ENCODE measurements around the gene ACTRT3.

Gene ACTRT3

DNA sequence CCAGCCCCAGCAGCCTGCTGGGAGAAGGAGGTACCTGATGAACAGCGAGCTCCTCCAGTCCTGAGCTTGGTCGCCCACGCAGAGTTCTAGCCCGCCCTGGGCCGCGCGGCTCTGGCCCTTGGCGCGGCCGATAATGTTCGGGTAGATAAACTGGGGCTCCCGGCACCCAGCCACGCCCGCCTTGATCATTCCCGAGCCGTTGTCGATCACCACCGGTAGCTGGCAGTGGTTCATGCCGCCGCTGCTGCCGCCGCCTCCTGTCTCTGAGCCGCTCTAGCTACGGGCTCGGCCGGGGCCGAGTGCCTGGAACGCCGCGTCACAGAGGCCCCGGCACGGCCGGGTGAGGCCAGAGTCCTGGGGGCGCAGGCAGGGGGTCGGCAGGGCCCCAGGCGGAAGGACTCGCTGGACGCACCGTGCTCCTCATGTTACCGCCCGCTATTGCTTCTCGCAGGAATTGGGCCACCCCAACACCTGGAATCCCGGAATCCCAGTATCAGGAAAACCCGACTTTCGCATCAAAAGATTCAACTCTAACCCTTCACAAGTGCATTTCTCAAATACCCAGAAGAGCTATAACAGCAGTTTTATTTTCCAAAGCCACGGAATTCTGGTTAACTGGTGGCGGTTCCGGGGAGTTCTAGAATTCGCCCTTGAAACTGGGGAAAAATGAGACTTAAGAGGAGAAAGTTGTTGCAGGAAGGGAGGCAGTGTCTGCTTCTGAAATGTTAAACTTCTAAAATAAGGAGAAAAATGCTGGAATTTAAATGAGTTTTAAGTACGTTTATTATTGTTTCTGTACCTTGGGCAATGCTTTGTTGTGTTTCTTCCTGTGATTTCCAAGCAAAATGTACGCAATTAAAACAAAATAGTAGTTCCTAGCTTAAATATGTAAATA lies at the start of gene ACTRT3:
TSS of gene ACTRT3 (minus strand) at position 275 of the 895 bp plus-strand sequence. CDS start at position 234, 41 bp downstream.
- Histone ChIP-seq H3K27ac (ENCODE audit: low read depth, low read length) (peak within 1 kb of the TSS; percentile 75), H3K4me1 (ENCODE audit: control insufficient read depth, insufficient read depth, low read length) (peaks cover 8% of the 10 kb centered on the region; the same call in 1 of the 2 replicates), H3K9ac (ENCODE audit: low read depth, low read length) (peak within 1 kb of the TSS; percentile 61), H3K27me3 (ENCODE audit: control insufficient read depth, insufficient read depth, low read length) (no peaks in the 10 kb centered on the region), H3K36me3 (ENCODE audit: control insufficient read depth, insufficient read depth, low read length) (peaks cover 10% of the 10 kb centered on the region; the same call in 1 of the 2 replicates), H3K4me3 (ENCODE audit: low read depth, low read length) (peak within 1 kb of the TSS; percentile 91), H3K9me3 (ENCODE audit: control insufficient read depth, insufficient read depth, low read length) (no peaks in the 10 kb centered on the region)

DNA sequence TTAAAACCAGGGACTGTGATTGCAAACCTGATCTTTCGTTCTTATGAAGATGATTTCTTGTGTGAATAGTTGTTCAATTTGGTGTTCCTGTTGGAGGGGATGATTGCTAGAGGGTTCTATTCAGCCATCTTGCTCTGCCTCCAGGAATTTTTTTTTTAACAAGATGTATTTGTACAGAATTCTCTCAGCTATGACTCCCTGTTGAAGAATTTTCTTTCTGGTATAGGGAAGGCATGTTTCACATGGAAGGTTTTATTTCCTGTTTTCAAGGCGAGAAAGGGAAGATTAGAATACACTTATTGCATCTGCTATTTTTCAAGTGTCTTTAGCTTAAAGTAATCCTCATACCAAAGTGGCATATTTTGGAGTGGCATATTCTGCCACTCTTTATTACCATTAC lies 49.0 kb upstream of the ACTRT3 start:
- Histone ChIP-seq H3K9me3 (ENCODE audit: control insufficient read depth, insufficient read depth, low read length) (peaks cover 4% of the 10 kb centered on the region; the same call in 1 of the 2 replicates), H3K4me3 (ENCODE audit: low read depth, low read length) (no peak overlapping the region), H3K27ac (ENCODE audit: low read depth, low read length) (no peak overlapping the region), H3K27me3 (ENCODE audit: control insufficient read depth, insufficient read depth, low read length) (peaks cover 11% of the 10 kb centered on the region), H3K9ac (ENCODE audit: low read depth, low read length) (no peak overlapping the region), H3K4me1 (ENCODE audit: control insufficient read depth, insufficient read depth, low read length) (peaks cover 3% of the 10 kb centered on the region; the same call in 1 of the 2 replicates), H3K36me3 (ENCODE audit: control insufficient read depth, insufficient read depth, low read length) (no peaks in the 10 kb centered on the region)

DNA sequence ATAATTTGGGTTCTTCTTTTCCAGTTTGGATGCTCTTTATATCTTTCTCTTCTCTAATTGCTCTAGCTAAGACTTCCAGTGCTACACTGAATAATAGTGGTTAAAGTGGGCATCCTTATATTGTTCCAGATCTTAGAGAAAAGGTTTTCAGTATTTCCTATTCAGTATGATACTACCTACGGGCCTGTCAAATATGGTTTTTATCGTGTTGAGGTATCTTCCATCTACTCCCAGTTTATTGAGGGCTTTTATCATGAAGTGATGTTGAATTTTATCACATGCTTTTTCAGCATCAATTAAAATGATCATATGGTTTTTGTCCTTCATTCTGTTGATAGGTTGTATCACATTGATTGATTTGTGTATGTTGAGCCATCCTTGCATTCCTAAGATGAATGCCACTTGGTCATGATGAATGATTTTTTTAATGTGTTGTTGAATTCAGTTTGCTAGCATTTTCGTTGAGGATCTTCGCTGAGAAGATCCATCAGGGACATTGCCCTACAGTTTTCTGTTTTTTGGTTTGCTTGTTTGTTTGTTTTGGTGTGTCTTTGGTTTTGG lies 46.3 kb upstream of the ACTRT3 start:
- no peak overlapping the region for H3K9ac ChIP-seq (ENCODE audit: low read depth, low read length)
- no peak overlapping the region for H3K4me3 ChIP-seq (ENCODE audit: low read depth, low read length)
- peaks cover 13% of the 10 kb centered on the region for H3K4me1 ChIP-seq (ENCODE audit: control insufficient read depth, insufficient read depth, low read length)
- no peaks in the 10 kb centered on the region for H3K36me3 ChIP-seq (ENCODE audit: control insufficient read depth, insufficient read depth, low read length)
- H3K27me3 ChIP-seq (ENCODE audit: control insufficient read depth, insufficient read depth, low read length): peaks cover 14% of the 10 kb centered on the region
- H3K9me3 ChIP-seq (ENCODE audit: control insufficient read depth, insufficient read depth, low read length): peaks cover 4% of the 10 kb centered on the region; the same call in 1 of the 2 replicates
- no peak overlapping the region for H3K27ac ChIP-seq (ENCODE audit: low read depth, low read length)

DNA sequence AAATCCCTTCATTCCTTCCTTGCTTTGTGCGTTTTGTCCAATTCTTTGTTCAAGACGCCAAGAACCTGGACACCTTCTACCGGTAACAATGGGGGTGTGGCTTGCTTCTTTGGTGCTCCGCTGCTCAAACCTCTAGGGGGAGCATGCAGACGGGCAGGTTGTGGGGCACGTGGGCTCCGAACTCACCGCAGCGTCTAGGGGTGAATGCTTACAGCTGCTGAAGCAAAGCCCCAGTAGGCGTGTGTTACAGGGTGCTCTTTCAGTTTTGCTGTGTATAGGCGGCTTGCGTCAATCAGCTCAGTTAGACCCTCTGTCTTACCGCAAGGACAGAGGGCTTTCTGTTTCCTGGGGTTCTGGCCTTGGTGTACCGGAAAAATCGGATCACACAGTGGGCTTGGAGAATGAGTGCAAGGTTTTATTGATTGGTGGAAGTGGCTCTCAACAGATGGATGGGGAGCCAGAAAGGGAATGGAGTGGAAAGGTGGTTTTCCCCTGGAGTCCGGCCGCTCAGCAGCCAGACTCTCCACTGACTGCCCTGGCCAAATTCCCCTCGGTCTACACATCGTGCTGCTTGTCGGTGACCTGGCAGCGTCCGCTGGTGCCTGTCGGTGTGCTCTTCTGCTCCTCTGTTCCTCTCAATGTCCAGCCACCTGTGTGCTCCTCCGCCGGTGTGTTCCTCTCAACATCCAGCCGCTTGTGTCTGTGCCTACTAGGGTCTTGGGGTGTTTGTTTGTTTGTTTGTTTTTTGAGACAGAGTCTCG lies 44.6 kb upstream of the ACTRT3 start:
- Histone ChIP-seq H3K36me3 (ENCODE audit: control insufficient read depth, insufficient read depth, low read length) (no peaks in the 10 kb centered on the region), H3K9me3 (ENCODE audit: control insufficient read depth, insufficient read depth, low read length) (peaks cover 4% of the 10 kb centered on the region; the same call in 1 of the 2 replicates), H3K4me1 (ENCODE audit: control insufficient read depth, insufficient read depth, low read length) (peaks cover 13% of the 10 kb centered on the region), H3K27me3 (ENCODE audit: control insufficient read depth, insufficient read depth, low read length) (peaks cover 14% of the 10 kb centered on the region), H3K9ac (ENCODE audit: low read depth, low read length) (no peak overlapping the region), H3K4me3 (ENCODE audit: low read depth, low read length) (no peak overlapping the region), H3K27ac (ENCODE audit: low read depth, low read length) (no peak overlapping the region)

DNA sequence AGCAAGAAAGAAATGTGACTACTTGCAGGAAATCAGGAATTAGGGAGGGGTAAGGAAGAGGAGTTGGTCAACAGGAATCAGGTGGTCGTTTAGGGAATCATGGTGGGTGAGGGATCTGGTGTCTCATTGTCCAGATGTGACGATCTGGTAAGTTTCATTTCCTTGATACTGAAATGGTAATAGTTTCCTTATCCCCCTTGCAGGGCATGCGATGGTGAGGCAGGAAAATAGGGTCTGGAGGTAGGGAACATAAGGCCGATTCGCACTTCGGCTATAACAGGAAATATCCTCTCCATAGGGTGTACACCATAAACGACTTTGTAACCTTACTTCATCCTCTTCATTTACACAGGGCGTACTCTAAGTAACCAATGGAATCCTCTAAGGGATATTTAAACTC lies 43.9 kb upstream of the ACTRT3 start:
- H3K9me3 ChIP-seq (ENCODE audit: control insufficient read depth, insufficient read depth, low read length): peaks cover 4% of the 10 kb centered on the region; the same call in 1 of the 2 replicates
- no peaks in the 10 kb centered on the region for H3K36me3 ChIP-seq (ENCODE audit: control insufficient read depth, insufficient read depth, low read length)
- no peak overlapping the region for H3K9ac ChIP-seq (ENCODE audit: low read depth, low read length)
- H3K4me3 ChIP-seq (ENCODE audit: low read depth, low read length): peak overlapping the region; percentile 70
- peaks cover 14% of the 10 kb centered on the region for H3K27me3 ChIP-seq (ENCODE audit: control insufficient read depth, insufficient read depth, low read length)
- peaks cover 13% of the 10 kb centered on the region for H3K4me1 ChIP-seq (ENCODE audit: control insufficient read depth, insufficient read depth, low read length)
- no peak overlapping the region for H3K27ac ChIP-seq (ENCODE audit: low read depth, low read length)

DNA sequence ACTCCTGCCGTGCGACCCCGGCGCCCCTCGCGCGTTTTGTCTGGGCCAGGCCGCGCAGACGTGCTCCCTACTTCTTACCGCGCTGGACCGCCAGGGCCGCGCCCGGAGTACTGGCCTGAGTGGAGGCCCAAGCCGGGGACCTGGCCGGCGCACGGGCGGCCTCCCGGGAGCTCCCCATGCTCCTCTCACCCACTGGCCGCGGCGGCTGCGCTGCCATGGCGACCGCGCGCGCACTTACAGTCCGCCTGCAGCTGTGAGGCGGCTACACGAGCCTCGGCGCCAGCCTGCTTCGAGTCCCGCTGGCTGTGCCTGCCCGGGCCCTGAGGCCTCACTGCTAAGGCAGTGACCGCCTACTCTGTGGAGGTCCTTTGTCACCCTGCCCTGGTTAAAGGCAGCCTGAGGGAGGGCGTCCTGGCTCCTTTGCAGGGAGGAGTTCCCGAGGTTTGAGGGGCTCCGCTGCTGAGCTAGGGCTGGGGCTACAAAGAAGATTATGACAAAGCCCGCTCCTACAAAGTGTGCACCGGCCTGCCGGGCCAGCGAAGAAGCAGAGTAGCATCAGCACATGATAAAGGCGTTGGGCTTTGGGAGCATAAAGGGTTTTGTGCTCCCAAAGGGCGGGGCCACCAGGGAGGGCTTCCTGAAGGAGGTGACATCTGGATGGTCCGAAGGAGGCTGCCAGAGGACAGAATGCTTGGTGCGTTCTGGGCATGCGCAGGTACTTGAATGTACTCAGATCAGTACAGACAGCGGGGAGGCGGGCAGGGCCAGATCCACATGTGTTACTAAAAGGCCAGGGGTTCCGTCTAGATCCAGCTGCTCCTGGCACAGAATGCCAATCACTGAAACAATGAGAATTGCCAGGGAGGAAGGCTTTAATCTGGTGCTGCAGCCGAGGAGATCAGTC lies 43.2 kb upstream of the ACTRT3 start, which contains the start of the genes LRRC34 and LRRIQ4:
TSS of gene LRRC34 (minus strand) at position 573 of the 904 bp plus-strand sequence. CDS start at position 217, 356 bp downstream.
TSS of gene LRRIQ4 (plus strand) at position 539 of the 904 bp plus-strand sequence. CDS start 9,052 bp downstream, outside the sequence.
- Histone ChIP-seq H3K9ac (ENCODE audit: low read depth, low read length) (peak within 1 kb of the TSS; percentile 56; the same call in 1 of the 2 replicates), H3K4me3 (ENCODE audit: low read depth, low read length) (peak within 1 kb of the TSS; percentile 70), H3K27ac (ENCODE audit: low read depth, low read length) (peak within 1 kb of the TSS; percentile 46), H3K4me1 (ENCODE audit: control insufficient read depth, insufficient read depth, low read length) (peaks cover 13% of the 10 kb centered on the region), H3K9me3 (ENCODE audit: control insufficient read depth, insufficient read depth, low read length) (peaks cover 4% of the 10 kb centered on the region; the same call in 1 of the 2 replicates), H3K36me3 (ENCODE audit: control insufficient read depth, insufficient read depth, low read length) (no peaks in the 10 kb centered on the region), H3K27me3 (ENCODE audit: control insufficient read depth, insufficient read depth, low read length) (peaks cover 14% of the 10 kb centered on the region)

DNA sequence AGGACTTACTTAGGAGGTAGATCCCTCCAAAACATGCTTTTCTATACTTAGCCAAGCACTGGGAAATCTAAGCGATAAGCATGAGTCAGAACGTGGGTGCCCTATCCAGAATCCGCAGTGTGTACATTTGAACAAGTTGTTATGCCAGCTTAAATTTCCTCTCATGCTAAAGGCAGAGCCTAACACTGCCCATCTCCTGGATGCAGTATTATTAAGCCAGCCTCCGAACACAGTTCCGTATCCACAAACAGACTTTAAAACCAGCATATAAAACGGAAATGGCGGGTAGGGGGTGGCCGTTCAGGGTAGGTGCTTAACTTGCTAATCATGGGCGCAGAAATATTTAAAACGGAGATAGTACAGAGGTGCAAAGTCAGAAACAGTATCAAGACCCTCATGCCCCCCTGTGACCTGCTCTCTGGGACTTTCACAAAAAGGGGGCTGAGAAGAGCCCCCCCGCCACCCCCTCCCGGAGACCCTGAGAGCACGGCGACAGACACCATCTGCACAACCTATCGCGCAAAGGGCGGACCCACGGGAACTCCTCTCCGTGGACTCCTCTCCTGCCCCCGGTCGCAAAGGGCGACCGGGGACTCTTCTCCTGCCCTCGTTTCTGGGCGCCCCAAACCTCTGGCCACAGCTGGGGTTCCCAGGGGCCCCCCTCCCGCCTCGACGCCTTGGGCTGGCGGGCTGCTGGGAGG lies 42.4 kb upstream of the ACTRT3 start:
- Histone ChIP-seq H3K9me3 (ENCODE audit: control insufficient read depth, insufficient read depth, low read length) (peaks cover 4% of the 10 kb centered on the region; the same call in 1 of the 2 replicates), H3K36me3 (ENCODE audit: control insufficient read depth, insufficient read depth, low read length) (no peaks in the 10 kb centered on the region), H3K4me1 (ENCODE audit: control insufficient read depth, insufficient read depth, low read length) (peaks cover 13% of the 10 kb centered on the region), H3K9ac (ENCODE audit: low read depth, low read length) (peak overlapping the region; percentile 56; the same call in 1 of the 2 replicates), H3K27ac (ENCODE audit: low read depth, low read length) (no peak overlapping the region), H3K27me3 (ENCODE audit: control insufficient read depth, insufficient read depth, low read length) (peaks cover 14% of the 10 kb centered on the region), H3K4me3 (ENCODE audit: low read depth, low read length) (peak overlapping the region; percentile 70)

DNA sequence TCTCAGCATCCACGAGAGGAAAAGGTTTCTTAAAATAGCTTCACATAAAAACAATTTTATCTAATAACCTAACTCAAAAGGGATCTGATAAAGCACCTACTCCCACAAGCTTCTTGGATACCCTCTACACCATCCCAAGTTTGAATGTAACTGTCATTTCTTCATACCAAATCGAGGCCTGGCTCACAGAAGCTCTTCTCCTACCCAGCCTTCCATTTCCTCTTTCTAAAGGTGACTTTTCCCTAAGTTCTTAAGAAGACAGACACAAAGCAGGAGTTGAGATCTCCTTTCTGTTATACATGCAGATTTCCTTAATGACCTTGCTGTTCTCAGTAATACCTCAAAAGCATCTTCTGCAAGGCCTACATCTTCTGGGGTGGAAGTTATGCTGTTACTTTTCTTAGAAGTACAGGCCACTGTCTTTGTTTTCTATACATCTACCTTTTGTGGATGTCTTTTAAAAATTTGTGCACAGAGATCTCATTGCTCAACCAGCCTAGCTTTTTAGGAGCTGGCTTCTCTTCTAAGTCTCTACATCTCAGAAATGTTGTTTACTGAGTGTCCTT lies 40.0 kb upstream of the ACTRT3 start:
- H3K4me1 ChIP-seq (ENCODE audit: control insufficient read depth, insufficient read depth, low read length): peaks cover 13% of the 10 kb centered on the region
- H3K9ac ChIP-seq (ENCODE audit: low read depth, low read length): no peak overlapping the region
- H3K4me3 ChIP-seq (ENCODE audit: low read depth, low read length): no peak overlapping the region
- H3K36me3 ChIP-seq (ENCODE audit: control insufficient read depth, insufficient read depth, low read length): no peaks in the 10 kb centered on the region; the same call in 1 of the 2 replicates
- H3K9me3 ChIP-seq (ENCODE audit: control insufficient read depth, insufficient read depth, low read length): no peaks in the 10 kb centered on the region
- peaks cover 7% of the 10 kb centered on the region; the same call in 1 of the 2 replicates for H3K27me3 ChIP-seq (ENCODE audit: control insufficient read depth, insufficient read depth, low read length)
- H3K27ac ChIP-seq (ENCODE audit: low read depth, low read length): peak overlapping the region; percentile 1

DNA sequence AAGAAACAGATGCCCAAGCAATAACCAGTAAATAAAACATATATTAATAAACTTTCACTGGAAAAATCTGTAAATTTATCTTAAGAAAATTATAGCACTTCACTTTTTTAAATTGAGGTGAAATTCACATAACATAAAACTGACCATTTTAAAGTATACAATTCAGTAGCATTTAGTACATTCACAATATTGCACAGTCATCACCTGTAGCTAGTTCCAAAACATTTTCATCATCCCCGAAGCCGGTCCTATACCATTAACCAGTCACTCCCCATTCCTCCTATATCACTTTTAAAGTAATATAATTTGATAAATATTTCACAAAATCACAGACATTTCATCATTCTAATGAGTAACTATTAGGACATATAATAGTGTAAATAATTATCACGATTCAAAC lies 35.3 kb upstream of the ACTRT3 start:
- no peaks in the 10 kb centered on the region for H3K9me3 ChIP-seq (ENCODE audit: control insufficient read depth, insufficient read depth, low read length)
- H3K36me3 ChIP-seq (ENCODE audit: control insufficient read depth, insufficient read depth, low read length): peaks cover 25% of the 10 kb centered on the region
- H3K4me1 ChIP-seq (ENCODE audit: control insufficient read depth, insufficient read depth, low read length): no peaks in the 10 kb centered on the region
- H3K27ac ChIP-seq (ENCODE audit: low read depth, low read length): no peak overlapping the region
- no peaks in the 10 kb centered on the region for H3K27me3 ChIP-seq (ENCODE audit: control insufficient read depth, insufficient read depth, low read length)
- H3K9ac ChIP-seq (ENCODE audit: low read depth, low read length): no peak overlapping the region
- H3K4me3 ChIP-seq (ENCODE audit: low read depth, low read length): no peak overlapping the region
